ENCODE results near the gene TJP1. TPM values are rescaled to one million over a fixed set of nuclear protein-coding genes. Genes with fewer than 3 reads are reported as not detected.
"Not testable (repeated sequence)": the region's sequence is repeated elsewhere in the genome, so short reads cannot be mapped to it uniquely, and the experiment has no call there.

Gene TJP1
- polyA plus RNA-seq, 6 donors from 2014 or later, result not detected

DNA sequence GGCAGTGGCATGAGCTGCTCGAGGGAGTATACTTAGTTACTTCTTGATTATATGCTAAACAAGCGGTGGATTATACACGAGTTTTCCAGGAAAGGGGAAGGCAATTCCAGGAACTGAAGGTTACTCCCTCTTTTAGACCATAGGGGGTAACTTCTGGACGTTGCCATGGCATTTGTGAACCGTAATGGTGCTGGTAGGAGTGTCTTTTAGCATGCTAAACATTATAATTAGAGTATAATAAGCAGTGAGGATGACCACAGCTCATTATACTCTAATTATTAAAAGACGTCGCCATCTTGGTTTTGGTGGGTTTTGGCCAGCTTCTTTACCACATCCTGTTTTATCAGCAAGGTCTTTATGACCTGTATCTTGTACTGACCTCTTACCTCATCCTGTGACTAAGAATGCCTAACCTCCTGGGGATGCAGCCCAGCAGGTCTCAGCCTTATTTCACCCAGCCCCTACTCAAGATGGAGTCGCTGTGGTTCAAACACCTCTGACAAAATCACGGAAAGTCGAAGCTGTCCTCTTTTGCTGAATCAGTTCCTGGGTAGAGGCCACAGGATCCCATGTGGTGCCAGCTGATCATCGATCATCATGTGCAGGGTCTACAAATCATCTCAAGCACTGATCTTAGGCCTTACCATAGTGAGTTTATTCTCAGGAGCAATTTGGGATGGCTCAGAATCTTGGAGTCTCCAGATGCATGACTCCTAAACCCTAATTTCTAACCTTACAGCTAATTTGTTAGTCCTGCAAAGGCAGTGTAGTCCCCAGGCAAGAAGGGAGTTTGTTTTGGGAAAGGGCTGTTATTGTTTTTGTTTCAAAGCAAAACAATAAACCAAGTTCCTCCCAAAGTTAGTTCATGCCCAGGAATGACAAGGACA is 149.1 kb downstream of the TJP1 start:
- Mint-ChIP-seq H3K27me3 (peaks cover 31 to 44% (median 35%) of the 10 kb centered on the region in 3 donors), H3K4me3 (no peak overlapping the region), H3K9me3 (peaks cover 0 to 14% (median 5%) of the 10 kb centered on the region in 7 donors), H3K4me1 (peaks cover 0 to 3% (median 0%) of the 10 kb centered on the region in 3 donors), H3K27ac (no peak overlapping the region), H3K36me3 (no peaks in the 10 kb centered on the region)
- no peak for ATAC-seq (ENCODE audit: low read depth in 2 of 2)
- no peak for DNase-seq

DNA sequence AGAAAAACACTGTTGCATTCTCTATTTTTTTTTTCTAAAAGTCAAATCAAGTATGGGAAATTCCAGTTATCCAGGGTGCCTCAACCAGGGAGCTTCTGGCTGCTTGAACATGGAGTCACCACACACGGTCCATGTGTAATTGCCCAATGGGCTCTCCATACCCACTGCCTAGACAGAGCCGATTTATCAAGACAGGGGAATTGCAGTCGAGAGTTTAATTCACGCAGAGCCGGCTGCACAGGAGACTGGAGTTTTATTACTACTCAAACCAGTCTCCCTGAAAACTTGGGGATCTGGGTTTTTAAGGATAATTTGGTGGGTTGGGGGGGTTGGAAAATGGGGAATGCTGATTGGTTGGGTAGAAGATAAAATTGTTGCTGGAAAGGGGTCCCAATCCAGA is 149.8 kb downstream of the TJP1 start:
- no peak for ATAC-seq (ENCODE audit: low read depth in 2 of 2)
- Mint-ChIP-seq H3K36me3 (no peaks in the 10 kb centered on the region), H3K27ac (no peak overlapping the region), H3K4me1 (peaks cover 0 to 2% (median 0%) of the 10 kb centered on the region in 3 donors), H3K4me3 (no peak overlapping the region), H3K9me3 (peaks cover 0 to 14% (median 8%) of the 10 kb centered on the region in 7 donors), H3K27me3 (peaks cover 27 to 36% (median 27%) of the 10 kb centered on the region in 3 donors)
- DNase-seq, result no peak

DNA sequence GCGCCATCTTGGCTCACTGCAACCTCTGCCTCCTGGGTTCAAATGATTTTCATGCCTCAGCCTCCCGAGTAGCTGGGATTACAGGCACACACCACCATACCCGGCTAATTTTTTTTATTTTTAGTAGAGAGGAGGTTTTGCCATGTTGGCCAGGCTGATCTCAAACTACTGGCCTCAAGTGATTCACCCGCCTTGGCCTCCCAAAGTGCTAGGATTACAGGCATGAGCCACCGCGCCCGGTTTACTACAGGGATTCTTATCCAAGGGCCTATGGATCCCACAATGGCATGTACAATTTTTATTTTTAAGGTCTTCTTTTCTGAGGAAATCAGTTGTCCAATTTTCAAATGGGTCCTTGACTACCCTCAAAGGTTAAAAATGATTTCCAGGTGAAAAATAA is 150.2 kb downstream of the TJP1 start:
- not testable (repeated sequence) for H3K36me3 Mint-ChIP-seq; H3K4me3 Mint-ChIP-seq; ATAC-seq (ENCODE audit: low read depth in 2 of 2); H3K4me1 Mint-ChIP-seq; H3K27ac Mint-ChIP-seq; DNase-seq
- H3K27me3 Mint-ChIP-seq, result peaks cover 23 to 32% (median 23%) of the 10 kb centered on the region in 3 donors
- peaks cover 0 to 14% (median 8%) of the 10 kb centered on the region in 7 donors for H3K9me3 Mint-ChIP-seq

DNA sequence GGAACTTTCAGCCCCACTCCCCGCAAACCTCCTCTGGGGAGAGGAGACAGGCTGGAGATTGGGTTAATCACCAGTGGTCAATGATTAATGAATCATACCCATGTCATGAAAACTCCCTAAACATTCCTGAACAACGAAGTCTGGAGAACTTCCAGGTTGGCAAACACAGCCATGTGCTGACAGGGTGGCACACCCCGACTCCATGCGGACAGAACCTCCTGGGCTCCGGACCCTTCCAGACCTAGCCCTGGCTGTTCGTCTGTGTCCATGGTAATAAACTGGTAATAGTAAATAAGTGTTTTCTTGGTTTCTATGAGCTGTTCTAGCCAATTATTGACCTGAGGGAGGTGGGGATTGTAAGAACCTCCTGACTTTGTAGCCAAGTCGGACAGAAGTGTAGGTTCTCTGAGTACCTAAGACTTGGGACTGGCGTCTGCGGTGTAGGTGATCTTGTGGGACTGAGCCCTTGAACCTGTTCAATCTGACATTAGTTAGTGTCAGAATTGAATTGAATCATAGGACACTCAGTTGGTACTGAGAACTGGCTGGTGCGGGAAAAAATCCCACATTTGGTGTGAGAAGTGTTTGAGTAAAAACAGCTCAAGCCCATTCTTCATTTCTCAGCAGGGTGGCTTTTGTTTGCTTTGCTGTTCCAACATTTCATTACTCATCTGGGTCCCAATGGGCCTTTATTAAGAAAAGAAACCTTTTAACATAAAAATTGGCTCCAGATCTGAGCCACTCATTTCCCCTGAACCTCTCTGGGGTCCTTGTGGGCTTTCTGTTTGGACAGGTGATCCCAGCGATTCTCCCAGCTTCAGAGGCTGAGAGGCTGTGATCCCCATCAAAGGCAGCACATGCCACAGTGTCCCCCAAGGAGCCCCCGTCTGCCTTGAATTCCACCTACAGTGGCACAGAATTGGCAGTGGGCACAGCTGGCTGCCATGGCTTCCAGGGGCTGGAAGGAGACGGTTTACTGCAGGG is 151.0 kb downstream of the TJP1 start:
- H3K4me1 Mint-ChIP-seq, result no peaks in the 10 kb centered on the region
- H3K4me3 Mint-ChIP-seq, result no peak overlapping the region
- no peak for DNase-seq
- ATAC-seq (ENCODE audit: low read depth in 2 of 2), result no peak
- H3K27me3 Mint-ChIP-seq, result peaks cover 20 to 31% (median 21%) of the 10 kb centered on the region in 3 donors
- H3K9me3 Mint-ChIP-seq, result peaks cover 0 to 14% (median 8%) of the 10 kb centered on the region in 7 donors
- H3K36me3 Mint-ChIP-seq, result no peaks in the 10 kb centered on the region
- no peak overlapping the region for H3K27ac Mint-ChIP-seq

DNA sequence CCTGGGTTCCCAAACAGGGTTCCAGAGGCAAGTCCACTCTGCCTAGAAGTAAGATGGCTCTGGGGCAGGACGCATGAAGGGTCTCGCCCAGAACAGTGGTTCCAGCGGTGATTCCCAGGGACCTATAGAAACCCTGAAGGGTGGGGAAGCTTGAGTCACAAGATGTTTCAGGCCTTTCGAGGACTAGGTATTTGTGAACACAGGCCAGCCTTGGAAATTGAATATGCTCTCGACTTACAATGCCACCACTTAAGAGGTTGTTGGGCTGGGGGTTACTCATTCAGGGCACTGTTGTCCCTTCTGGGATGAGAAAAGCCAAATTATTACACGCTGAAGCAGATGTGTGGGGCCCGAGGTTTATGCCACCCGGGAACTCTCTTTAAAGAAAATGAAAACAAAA is 152.0 kb downstream of the TJP1 start:
- DNase-seq, result no peak
- no peaks in the 10 kb centered on the region for H3K36me3 Mint-ChIP-seq
- ATAC-seq (ENCODE audit: low read depth in 2 of 2), result no peak
- no peaks in the 10 kb centered on the region for H3K4me1 Mint-ChIP-seq
- H3K27me3 Mint-ChIP-seq, result peaks cover 14 to 28% (median 21%) of the 10 kb centered on the region in 3 donors
- peaks cover 0 to 14% (median 8%) of the 10 kb centered on the region in 7 donors for H3K9me3 Mint-ChIP-seq
- no peak overlapping the region for H3K27ac Mint-ChIP-seq
- no peak overlapping the region for H3K4me3 Mint-ChIP-seq

DNA sequence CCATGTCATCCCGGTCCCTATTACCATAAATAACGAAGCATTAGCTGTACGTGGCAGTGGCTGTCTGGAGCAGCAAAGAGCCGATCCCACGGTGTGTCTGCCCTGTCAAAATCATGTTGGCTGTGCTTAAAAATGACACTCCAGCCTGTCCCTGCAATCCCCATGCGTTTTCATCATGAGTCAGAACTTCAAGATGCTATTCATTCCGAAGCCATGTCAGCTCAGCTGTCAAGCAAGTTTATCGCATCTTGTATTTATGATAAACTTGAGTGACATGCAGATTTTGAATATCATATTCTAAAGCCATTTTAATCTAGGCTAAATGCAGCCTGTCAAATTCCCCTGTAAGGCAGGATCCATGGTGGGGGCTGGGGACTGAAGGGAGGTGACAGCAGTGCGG is 152.4 kb downstream of the TJP1 start:
- no peaks in the 10 kb centered on the region for H3K36me3 Mint-ChIP-seq
- no peaks in the 10 kb centered on the region for H3K4me1 Mint-ChIP-seq
- ATAC-seq (ENCODE audit: low read depth in 2 of 2) (no peak), DNase-seq (no peak)
- H3K27me3 Mint-ChIP-seq, result peaks cover 14 to 27% (median 21%) of the 10 kb centered on the region in 3 donors
- peaks cover 0 to 14% (median 8%) of the 10 kb centered on the region in 7 donors for H3K9me3 Mint-ChIP-seq
- H3K27ac Mint-ChIP-seq, result no peak overlapping the region
- H3K4me3 Mint-ChIP-seq, result no peak overlapping the region

DNA sequence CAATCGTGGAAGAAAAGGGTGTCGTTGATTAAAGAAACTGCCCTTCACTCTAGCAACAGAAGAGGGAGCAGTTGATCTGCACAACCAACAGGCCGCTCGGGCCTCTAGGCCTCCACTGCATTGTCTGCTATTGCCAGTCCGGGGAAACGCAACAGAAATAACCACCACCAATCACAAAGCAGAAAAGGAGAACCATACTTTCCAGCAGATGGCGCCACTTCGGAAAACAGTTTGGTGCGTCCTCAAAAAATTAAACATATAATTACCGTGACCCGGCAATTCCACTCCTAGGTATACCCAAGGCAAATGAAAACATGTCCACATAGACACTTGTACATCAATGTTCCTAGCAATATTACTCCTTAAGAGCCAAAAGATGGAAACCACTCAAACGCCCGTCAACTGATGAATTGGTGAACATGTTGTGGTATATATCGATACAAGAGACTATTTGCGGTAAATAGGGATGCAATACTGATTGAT is 154.1 kb downstream of the TJP1 start:
- ATAC-seq (ENCODE audit: low read depth in 2 of 2) (no peak), DNase-seq (no peak)
- H3K4me1 Mint-ChIP-seq, result no peaks in the 10 kb centered on the region
- H3K36me3 Mint-ChIP-seq, result no peaks in the 10 kb centered on the region
- H3K27ac Mint-ChIP-seq, result no peak overlapping the region
- H3K9me3 Mint-ChIP-seq, result peaks cover 0 to 8% (median 4%) of the 10 kb centered on the region in 7 donors
- H3K4me3 Mint-ChIP-seq, result no peak overlapping the region
- peaks cover 8 to 16% (median 14%) of the 10 kb centered on the region in 3 donors for H3K27me3 Mint-ChIP-seq

DNA sequence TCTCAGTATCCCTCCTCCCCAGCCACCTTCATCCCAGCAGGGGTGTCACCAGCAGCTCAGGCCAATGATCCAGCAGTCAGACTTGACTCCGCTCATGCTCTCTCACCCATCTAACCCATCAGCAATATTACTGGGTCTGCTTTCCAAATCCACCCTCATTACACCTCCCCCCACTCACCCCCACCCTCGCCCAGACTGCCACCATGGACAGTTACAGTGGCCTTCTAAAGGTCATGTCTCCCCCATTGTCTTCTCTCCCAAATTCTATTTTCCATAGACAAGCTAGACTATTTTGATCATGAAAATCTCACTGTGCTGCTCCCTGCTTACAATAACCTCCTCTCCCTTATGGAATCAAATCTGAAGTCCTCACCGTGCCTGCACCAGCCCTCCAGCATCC is 156.0 kb downstream of the TJP1 start:
- no peak overlapping the region for H3K27ac Mint-ChIP-seq
- peaks cover 0 to 7% (median 6%) of the 10 kb centered on the region in 3 donors for H3K27me3 Mint-ChIP-seq
- H3K9me3 Mint-ChIP-seq, result peaks cover 0 to 8% (median 2%) of the 10 kb centered on the region in 7 donors
- no peak overlapping the region for H3K4me3 Mint-ChIP-seq
- H3K4me1 Mint-ChIP-seq, result no peaks in the 10 kb centered on the region
- no peaks in the 10 kb centered on the region for H3K36me3 Mint-ChIP-seq
- ATAC-seq (ENCODE audit: low read depth in 2 of 2), result no peak
- no peak for DNase-seq

DNA sequence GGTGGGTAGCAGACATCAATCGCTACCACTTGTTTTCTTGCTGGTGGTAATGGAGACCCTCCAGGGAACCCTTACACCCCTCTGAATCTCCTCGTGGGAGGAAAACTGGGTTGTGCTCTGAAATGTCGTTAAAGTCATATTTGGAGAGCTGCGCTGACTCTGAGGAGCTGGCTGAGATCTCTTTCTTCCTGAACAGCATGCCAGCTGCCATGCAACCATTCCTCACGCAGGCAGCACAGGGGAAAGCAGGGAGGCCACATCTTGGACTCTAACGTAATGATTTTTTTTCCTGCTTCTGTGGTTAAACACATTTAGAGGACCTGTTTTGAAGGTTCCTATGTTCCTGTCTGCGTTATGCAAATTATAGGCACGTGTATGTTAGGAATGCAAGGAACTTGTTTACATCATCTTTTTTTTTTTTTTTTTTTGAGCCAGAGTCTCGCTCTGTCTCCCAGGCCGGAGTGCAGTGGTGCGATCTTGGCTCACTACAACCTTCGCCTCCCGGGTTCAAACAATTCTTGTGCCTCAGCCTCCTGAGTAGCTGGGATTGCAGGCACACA is 156.7 kb downstream of the TJP1 start:
- Mint-ChIP-seq H3K4me1 (no peaks in the 10 kb centered on the region), H3K27ac (peak overlapping the region in 1 of 6 donors; percentile 27), H3K27me3 (peaks cover 0 to 7% (median 0%) of the 10 kb centered on the region in 3 donors), H3K9me3 (peaks cover 0 to 8% (median 2%) of the 10 kb centered on the region in 7 donors), H3K36me3 (no peaks in the 10 kb centered on the region), H3K4me3 (no peak overlapping the region)
- no peak for ATAC-seq (ENCODE audit: low read depth in 2 of 2)
- no peak for DNase-seq

DNA sequence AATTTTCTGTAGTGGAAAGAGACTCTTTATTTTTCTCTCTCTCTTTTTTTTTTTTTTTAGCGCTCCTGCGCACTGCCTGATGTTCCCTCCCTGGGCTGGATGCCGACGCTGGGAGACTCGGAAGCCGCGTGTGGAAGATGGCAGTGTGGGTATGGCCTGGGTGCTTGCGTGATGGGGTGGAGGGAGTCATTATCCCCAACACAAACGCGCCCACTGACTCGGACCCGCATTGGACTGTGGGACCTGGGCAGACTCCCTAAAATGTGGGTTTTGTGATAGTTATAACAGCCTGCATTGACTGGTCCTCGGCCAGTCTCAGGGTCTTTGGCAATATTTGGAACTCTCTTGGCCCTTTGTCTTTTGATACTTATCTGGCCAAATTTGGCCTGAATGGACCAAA is 157.9 kb downstream of the TJP1 start:
- ATAC-seq (ENCODE audit: low read depth in 2 of 2) (no peak), DNase-seq (no peak)
- Mint-ChIP-seq H3K4me1 (no peaks in the 10 kb centered on the region), H3K36me3 (no peaks in the 10 kb centered on the region), H3K27me3 (peaks cover 0 to 7% (median 0%) of the 10 kb centered on the region in 3 donors), H3K27ac (no peak overlapping the region), H3K4me3 (no peak overlapping the region), H3K9me3 (peaks cover 0 to 6% (median 2%) of the 10 kb centered on the region in 7 donors)

DNA sequence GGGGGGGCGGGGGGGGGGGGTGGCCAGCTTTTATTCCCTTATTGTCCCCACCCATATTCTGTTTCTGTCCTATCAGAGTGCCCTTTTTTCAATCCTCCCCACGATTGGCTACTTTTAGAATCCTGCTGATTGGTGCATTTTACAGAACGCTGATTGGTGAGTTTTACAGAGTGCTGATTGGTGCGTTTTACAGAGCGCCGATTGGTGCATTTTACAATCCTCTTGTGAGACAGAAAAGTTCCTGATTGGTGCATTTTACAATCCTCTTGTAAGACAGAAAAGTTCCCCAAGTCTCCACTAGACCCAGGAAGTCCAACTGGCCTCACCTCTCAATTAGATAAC is 164.8 kb downstream of the TJP1 start:
- not testable (repeated sequence) for H3K27me3 Mint-ChIP-seq

DNA sequence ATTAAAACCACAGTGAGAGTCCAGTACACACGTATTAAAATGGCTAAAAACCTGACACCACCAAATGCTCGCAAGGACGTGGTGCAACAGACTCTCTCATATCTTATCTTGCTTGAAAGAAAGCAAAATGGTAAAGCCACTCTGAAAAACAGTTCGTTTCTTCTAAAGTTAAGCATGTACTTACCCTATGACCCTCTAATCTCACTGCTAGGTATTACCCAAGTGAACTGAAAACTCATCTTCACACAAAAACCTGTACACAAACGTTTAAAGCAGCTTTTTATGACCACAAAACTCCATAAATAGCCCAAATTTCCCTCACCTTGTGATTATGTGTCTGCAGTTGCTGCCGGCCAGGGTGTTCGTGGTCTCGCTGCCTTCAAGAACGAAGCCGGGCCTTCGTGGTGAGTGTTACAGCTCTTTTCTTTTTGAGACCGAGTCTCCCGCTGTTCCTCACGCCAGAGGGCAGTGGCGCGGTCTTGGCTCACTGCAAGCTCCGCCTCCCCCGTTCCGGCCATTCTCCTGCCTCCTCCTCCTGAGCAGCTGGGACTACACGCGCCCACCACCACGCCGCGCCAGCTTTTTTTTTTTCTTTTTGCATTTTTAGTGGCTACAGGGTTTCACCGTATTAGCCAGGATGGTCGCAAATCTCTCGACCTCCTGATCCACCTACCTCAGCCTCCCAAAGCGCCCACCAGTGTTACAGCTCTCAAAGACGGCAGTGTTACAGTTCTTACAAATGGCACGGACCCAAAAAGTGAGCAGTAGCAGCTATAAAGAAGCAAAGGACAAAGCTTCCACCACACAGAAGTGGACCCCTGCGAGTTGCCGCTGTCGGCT is 165.4 kb downstream of the TJP1 start:
- Mint-ChIP-seq H3K9me3 (peaks cover 4 to 30% (median 13%) of the 10 kb centered on the region in 7 donors), H3K27me3 (no peaks in the 10 kb centered on the region), H3K4me1 (no peaks in the 10 kb centered on the region), H3K4me3 (no peak overlapping the region), H3K27ac (peak overlapping the region in 1 of 6 donors; percentile 22), H3K36me3 (no peaks in the 10 kb centered on the region)
- ATAC-seq (ENCODE audit: low read depth in 2 of 2) (no peak), DNase-seq (no peak)

More for the DNA sequence above, 164.8 kb downstream of the TJP1 start:
- DNase-seq; ATAC-seq (ENCODE audit: low read depth in 2 of 2); H3K4me1 Mint-ChIP-seq; H3K4me3 Mint-ChIP-seq; H3K27ac Mint-ChIP-seq; H3K36me3 Mint-ChIP-seq: not testable (repeated sequence)
- peaks cover 4 to 30% (median 13%) of the 10 kb centered on the region in 7 donors for H3K9me3 Mint-ChIP-seq

All from naive B cell (primary cell).